ENCODE results near the gene PHYKPL. TPM values are rescaled to one million over a fixed set of nuclear protein-coding genes. Genes with fewer than 3 reads are reported as not detected.

The PHYKPL gene
- total and polyA plus RNA-seq, 2 of the 8 experiments (the other 6 are each of a cell fraction or from before 2014, with no cell fraction given) = 25.1 to 32.1 TPM

GRCh38 chr5:178182158-178182876 is 50.3 kb downstream of the PHYKPL start:
- H3K23ac ChIP-seq (ENCODE audit: insufficient read length) = no peak overlapping the region
- 0 out of 2 replicates have a peak, but pooled peaks cover 2% of the 10 kb centered on the region for H3K23me2 ChIP-seq (ENCODE audit: low read depth, low read length)
- no peak overlapping the region for H3K4ac ChIP-seq (replicated peaks; ENCODE audit: insufficient read length, low read depth, low read length)
- no peaks in the 10 kb centered on the region for H4K20me1 ChIP-seq (replicated peaks in 1 of 2; ENCODE audit: control insufficient read depth in 1 of 2, insufficient read depth in 2 of 2, low read length in 2 of 2)
- H3K14ac ChIP-seq (ENCODE audit: insufficient read length) = no peak overlapping the region
- CTCF ChIA-PET (ENCODE audit: partially characterized antibody) = interaction anchor here (0.8 to 7.2 kb wide), 8 partner anchors 12 to 106 kb away, joined by 3 to 54 read pairs (median 3); partner anchors contain the start of gene HNRNPAB
- DNase-seq (ENCODE audit: low read depth in 1 of 2, low spot score in 2 of 2) (no peak), FAIRE-seq (peak; percentile 19)
- H3K27ac ChIP-seq (ENCODE audit: low read depth, low read length) = peak overlapping the region; percentile 15; the same call in 1 of the 2 replicates
- peak overlapping the region in 1 of 4 experiments; percentile 7; a peak in 1 of 7 replicates for H3K9ac ChIP-seq (replicated peaks in 1 of 4; ENCODE audit: extremely low read depth in 1 of 4, low read depth in 3 of 4, low read length in 3 of 4)
- peak overlapping the region; percentile 68 for H4K91ac ChIP-seq (replicated peaks; ENCODE audit: insufficient read length, low read length)
- H3K79me2 ChIP-seq (ENCODE audit: control insufficient read depth in 1 of 2, insufficient read depth in 2 of 2, low read length in 2 of 2) = no peaks in the 10 kb centered on the region
- no peak overlapping the region for H2AK5ac ChIP-seq (ENCODE audit: low read depth, low read length)
- no peak overlapping the region for H4K5ac ChIP-seq (ENCODE audit: insufficient read length, low read depth, low read length)
- H3K4me1 ChIP-seq (replicated peaks in 1 of 4; ENCODE audit: control insufficient read depth in 3 of 4, insufficient read depth in 4 of 4, low read length in 3 of 4) = peaks cover 2 to 25% (median 16%) of the 10 kb centered on the region in 4 experiments; a peak in 6 of 7 replicates
- H3K27me3 ChIP-seq (replicated peaks in 1 of 4; ENCODE audit: control insufficient read depth in 3 of 4, extremely low read depth in 1 of 4, insufficient read depth in 3 of 4, low read length in 3 of 4) = no peaks in the 10 kb centered on the region
- POLR2A ChIA-PET (ENCODE audit: partially characterized antibody) = interaction anchor here (0.6 to 38.5 kb wide), 6 partner anchors 15 to 93 kb away, joined by 3 to 985 read pairs (median 12); partner anchors contain the start of gene HNRNPAB
- no peak overlapping the region for H4K8ac ChIP-seq (ENCODE audit: extremely low read depth, insufficient read depth, low read length)
- 0 out of 2 replicates have a peak overlapping the region, but pooled peaks have one; percentile 9 for H3K18ac ChIP-seq (ENCODE audit: extremely low read depth, low read length)
- WGBS, 2 experiments (ENCODE audit: extremely low coverage in 1 of 2, insufficient coverage in 1 of 2, insufficient read length in 1 of 2, insufficient replicate concordance in 2 of 2, low coverage in 1 of 2, low lambda C conversion rate in 2 of 2, missing lambda C conversion rate in 1 of 2) = 61% methylated on average over 4 of the region's 4 CpGs; no CpG with 5 or more reads in 1 of the 2 experiments
- H3K56ac ChIP-seq (replicated peaks; ENCODE audit: insufficient read length, low read depth, low read length) = no peak overlapping the region
- no peak overlapping the region for H3K4me2 ChIP-seq (ENCODE audit: insufficient read depth in 1 of 2, low read depth in 2 of 2, low read length in 2 of 2)
- H2AFZ ChIP-seq (ENCODE audit: low read length) = peak overlapping the region; percentile 63
- peak overlapping the region; percentile 50; the same call in 1 of the 2 replicates for H2BK20ac ChIP-seq (ENCODE audit: low read length)
- H2BK5ac ChIP-seq (ENCODE audit: low read depth, low read length) = peak overlapping the region; percentile 28; the same call in 1 of the 2 replicates
- no peaks in the 10 kb centered on the region for H3K79me1 ChIP-seq (ENCODE audit: low read depth, low read length)
- H3K36me3 ChIP-seq (ENCODE audit: control insufficient read depth in 2 of 4, insufficient read depth in 4 of 4, low read length in 3 of 4) = no peaks in the 10 kb centered on the region
- H2BK12ac ChIP-seq (ENCODE audit: low read depth, low read length) = peak overlapping the region; percentile 40
- H3K4me3 ChIP-seq (ENCODE audit: extremely low read depth in 1 of 4, insufficient read depth in 2 of 4, low read depth in 3 of 4, low read length in 4 of 4) = no peak overlapping the region
- H2BK120ac ChIP-seq (replicated peaks; ENCODE audit: low read depth, low read length) = peak overlapping the region; percentile 83
- H2BK15ac ChIP-seq (ENCODE audit: low read length) = 0 out of 2 replicates have a peak overlapping the region, but pooled peaks have one; percentile 67
- no peaks in the 10 kb centered on the region for H3K9me3 ChIP-seq (ENCODE audit: insufficient read depth in 2 of 2, low read depth in 1 of 2, low read length in 1 of 2)
- TF ChIP-seq CHD2 (IDR thresholded peaks at IDR 0.05; ENCODE audit: low read length) = no peak
